B cell (primary cell): ENCODE results near the gene RAB4A. TPM values are rescaled to one million over a fixed set of nuclear protein-coding genes. Genes with fewer than 3 reads are reported as not detected.

Experiments
- ATAC-seq: fragments of 200-7000 bp; cut with Tn5 transposase; one replicate; pipeline ENCODE4 v1.10.0; 2021; ENCODE audit warnings: low read depth, mild to moderate bottlenecking, moderate number of reproducible peaks, moderate library complexity
- CTCF ChIA-PET: fragments of 350-600 bp; sonication (Branson Sonifier 250); formaldehyde crosslinking; loops from one replicate; lab custom pipeline; 2021; ENCODE audit warnings: antibody characterized with exemption, inconsistent platforms; lab: Charles Lee
- POLR2A ChIA-PET: fragments of 350-600 bp; sonication (Branson Sonifier 250); formaldehyde crosslinking; loops from one replicate; lab custom pipeline; 2021; ENCODE audit warnings: antibody characterized with exemption; lab: Charles Lee
- DNase-seq: peaks from one replicate; pipeline ENCODE4 v3.0.0; 2013
- H2AFZ ChIP-seq: 2 replicates; pipeline ENCODE4 v1.6.1; 2012; ENCODE audit warnings: mild to moderate bottlenecking, low read depth, low read length; ENCODE audit not compliant: insufficient read depth, poor library complexity, severe bottlenecking
- H3K27ac ChIP-seq, 2 donors: 1 replicate in 1 of 2; 2 replicates in 1 of 2; pipeline ENCODE4 v1.5.1; 2012 to 2013; ENCODE audit warnings: low read length in 2 of 2, mild to moderate bottlenecking in 2 of 2, moderate library complexity in 1 of 2
- H3K27me3 ChIP-seq, 4 experiments: fragments of 200-600 bp in 1 of 4; sonication (generic) in 1 of 4; replicated peaks in 1 of 4; 1 replicate in 2 of 4; 2 replicates in 2 of 4; pipeline versions ENCODE4 v1.6.1 to v1.7.0; 2013 to 2016; ENCODE audit warnings: low read length in 3 of 4, mild to moderate bottlenecking in 2 of 4, mixed read lengths in 1 of 4, moderate library complexity in 1 of 4; ENCODE audit not compliant: insufficient read depth in 4 of 4, control insufficient read depth in 3 of 4; ENCODE audit errors: control extremely low read depth in 1 of 4
- H3K36me3 ChIP-seq, 2 experiments: replicated peaks in 1 of 2; 1 replicate in 1 of 2; 2 replicates in 1 of 2; pipeline versions ENCODE4 v1.6.1 to v1.7.1; 2013; ENCODE audit warnings: low read length in 1 of 2; ENCODE audit not compliant: insufficient read depth in 2 of 2, control insufficient read depth in 1 of 2; ENCODE audit errors: control extremely low read depth in 1 of 2, extremely low read depth in 1 of 2
- H3K4me1 ChIP-seq, 2 donors: fragments of 200-600 bp in 1 of 2; sonication (generic) in 1 of 2; 1 replicate in 1 of 2; 2 replicates in 1 of 2; pipeline versions ENCODE4 v1.5.1 to v1.6.1; 2013 to 2017; ENCODE audit warnings: low read length in 2 of 2; ENCODE audit not compliant: control insufficient read depth in 2 of 2, insufficient read depth in 2 of 2
- H3K4me2 ChIP-seq: replicated peaks from 2 replicates; pipeline ENCODE3; 2012; ENCODE audit warnings: mild to moderate bottlenecking, low read depth, low read length; ENCODE audit not compliant: poor library complexity, severe bottlenecking
- H3K4me3 ChIP-seq, 5 experiments: fragments of 200-600 bp in 1 of 5; sonication (generic) in 1 of 5; 1 replicate in 3 of 5; 2 replicates in 2 of 5; pipeline versions ENCODE4 v1.5.1 to v1.7.0; 2011 to 2016; ENCODE audit warnings: low read length in 4 of 5, mild to moderate bottlenecking in 4 of 5, low read depth in 2 of 5, control low read depth in 1 of 5, moderate library complexity in 1 of 5; ENCODE audit not compliant: insufficient read depth in 1 of 5; ENCODE audit errors: control extremely low read depth in 1 of 5, extremely low read depth in 1 of 5
- H3K79me2 ChIP-seq: fragments of 200-600 bp; sonication (generic); one replicate; pipeline ENCODE4 v1.6.0; 2016; ENCODE audit warnings: low read length; ENCODE audit not compliant: control insufficient read depth, insufficient read depth
- H3K9ac ChIP-seq: fragments of 200-600 bp; sonication (generic); 2 replicates; pipeline ENCODE4 v1.6.1; 2017; ENCODE audit warnings: mild to moderate bottlenecking, low read length, moderate library complexity
- H3K9me3 ChIP-seq, 3 donors: one replicate each; pipeline versions ENCODE4 v1.6.1 to v1.7.1; 2013; ENCODE audit warnings: low read length in 2 of 3; ENCODE audit not compliant: control insufficient read depth in 2 of 3, insufficient read depth in 1 of 3; ENCODE audit errors: control extremely low read depth in 1 of 3
- H4K20me1 ChIP-seq: 2 replicates; pipeline ENCODE4 v1.6.0; 2012; ENCODE audit warnings: mild to moderate bottlenecking, low read length; ENCODE audit not compliant: insufficient read depth, control insufficient read depth, poor library complexity, severe bottlenecking
- H3K27ac Mint-ChIP-seq: one replicate; pipeline ENCODE4 v1.8.0; 2021; ENCODE audit warnings: mixed read lengths
- H3K27me3 Mint-ChIP-seq: one replicate; pipeline ENCODE4 v1.8.0; 2021; ENCODE audit warnings: mixed read lengths
- H3K4me1 Mint-ChIP-seq: one replicate; pipeline ENCODE4 v1.8.0; 2021; ENCODE audit warnings: mixed read lengths
- H3K4me3 Mint-ChIP-seq: one replicate; pipeline ENCODE4 v1.8.0; 2021; ENCODE audit warnings: mixed read lengths
- H3K9me3 Mint-ChIP-seq: one replicate; pipeline ENCODE4 v1.8.0; 2022; ENCODE audit warnings: mixed read lengths; ENCODE audit not compliant: insufficient read depth
- CTCF ChIP-seq: fragments of 200-600 bp; IDR thresholded peaks from one replicate; pipeline ENCODE4 v1.8.0; 2022; ENCODE audit warnings: antibody characterized with exemption, mild to moderate bottlenecking
- EZH2 ChIP-seq: IDR thresholded peaks from 2 replicates; pipeline ENCODE4 v1.6.1; 2012; ENCODE audit warnings: borderline replicate concordance, low read depth, mild to moderate bottlenecking, moderate library complexity, low read length; ENCODE audit not compliant: insufficient read depth, poor library complexity, severe bottlenecking
- WGBS: methylation state at CpG from one replicate; pipeline ENCODE4 v1.1.5; 2013; ENCODE audit warnings: missing lambda C conversion rate; ENCODE audit not compliant: insufficient coverage; 5-methylcytosine and 5-hydroxymethylcytosine counted together
- intact Hi-C: fragments of 100-400 bp; cut with micrococcal nuclease; formaldehyde crosslinking; loops from one replicate; pipeline ENCODE4 v1.10.0; 2022
- polyA plus RNA-seq: library from polyadenylated mRNA; depleted of rRNA; stranded (reverse); fragments of >200 nt; gene quantifications from 2 replicates; pipeline ENCODE4 v1.2.3, GENCODE V29; 2012
- total RNA-seq, 2 donors: library from RNA; stranded (reverse); fragments of 120-200 nt in 1 of 2; gene quantifications; 1 replicate in 1 of 2; 2 replicates in 1 of 2; pipeline versions ENCODE4 v1.2.3 to v1.2.4, GENCODE V29; 2013 to 2022

Gene RAB4A
- total and polyA plus RNA-seq, 2 donors (not counting 1 experiment from before 2014, with no cell fraction given), result 14.7 to 49.7 TPM

GRCh38 chr1:229347528-229347927 lies 76.6 kb downstream of the RAB4A start:
- no peak overlapping the region for H3K9ac ChIP-seq
- H3K27me3 Mint-ChIP-seq, result peaks cover 46% of the 10 kb centered on the region
- peaks cover 0 to 17% (median 3%) of the 10 kb centered on the region in 4 experiments for H3K27me3 ChIP-seq
- H3K4me3 ChIP-seq, result no peak overlapping the region
- H3K9me3 ChIP-seq, result peaks cover 0 to 3% (median 0%) of the 10 kb centered on the region in 3 donors
- intact Hi-C loops, result no loop called here
- TF ChIP-seq CTCF, result no peak
- TF ChIP-seq EZH2, result no peak
- H3K27ac ChIP-seq, result no peak overlapping the region
- H3K79me2 ChIP-seq, result no peaks in the 10 kb centered on the region
- no peak overlapping the region for H3K4me3 Mint-ChIP-seq
- H3K4me1 Mint-ChIP-seq, result peaks cover 8% of the 10 kb centered on the region
- DNase-seq, result no peak
- no peak overlapping the region for H3K27ac Mint-ChIP-seq
- no peaks in the 10 kb centered on the region for H4K20me1 ChIP-seq
- H3K36me3 ChIP-seq, result no peaks in the 10 kb centered on the region
- 83% methylated on average over 2 of the region's 3 CpGs for WGBS
- H3K4me2 ChIP-seq, result no peak overlapping the region
- H2AFZ ChIP-seq, result no peak overlapping the region
- CTCF ChIA-PET, result interaction anchor here (0.8 kb wide), 1 partner anchor 134 kb away, joined by 4 read pairs; no protein-coding TSS in a partner anchor
- no peak for ATAC-seq
- peaks cover 4 to 9% of the 10 kb centered on the region in 2 donors for H3K4me1 ChIP-seq
- POLR2A ChIA-PET, result no interaction called here
- no peaks in the 10 kb centered on the region for H3K9me3 Mint-ChIP-seq

GRCh38 chr1:229349463-229350385 lies 78.8 kb downstream of the RAB4A start:
- POLR2A ChIA-PET, result no interaction called here
- ATAC-seq, result no peak
- H3K27me3 ChIP-seq, result peaks cover 0 to 9% (median 5%) of the 10 kb centered on the region in 4 experiments
- no peaks in the 10 kb centered on the region for H4K20me1 ChIP-seq
- H3K4me1 ChIP-seq, result no peaks in the 10 kb centered on the region
- Mint-ChIP-seq H3K27me3 (peaks cover 51% of the 10 kb centered on the region), H3K27ac (no peak overlapping the region), H3K4me3 (no peak overlapping the region), H3K9me3 (no peaks in the 10 kb centered on the region), H3K4me1 (no peaks in the 10 kb centered on the region)
- no peaks in the 10 kb centered on the region for H3K36me3 ChIP-seq
- H2AFZ ChIP-seq, result no peak overlapping the region
- no peak for DNase-seq
- H3K27ac ChIP-seq, result no peak overlapping the region
- H3K9me3 ChIP-seq, result peaks cover 0 to 7% (median 2%) of the 10 kb centered on the region in 3 donors
- intact Hi-C loops, result no loop called here
- no peak for TF ChIP-seq CTCF
- no peak for TF ChIP-seq EZH2
- no peak overlapping the region for H3K4me3 ChIP-seq
- no peaks in the 10 kb centered on the region for H3K79me2 ChIP-seq
- CTCF ChIA-PET, result no interaction called here
- no peak overlapping the region for H3K4me2 ChIP-seq
- no peak overlapping the region for H3K9ac ChIP-seq
- WGBS, result 88% methylated on average over 7 of the region's 8 CpGs
